ENCODE data around the gene DPP3. TPM values are rescaled to one million over a fixed set of nuclear protein-coding genes. Genes with fewer than 3 reads are reported as not detected.
"Not testable (repeated sequence)": the region's sequence is repeated elsewhere in the genome, so short reads cannot be mapped to it uniquely, and the experiment has no call there.

DPP3 gene
- total RNA-seq, 1 donor from 2014 or later, result 32.7 TPM

GRCh38 chr11:66530927-66531709 is 50.9 kb downstream of the DPP3 start:
- no peak for TF ChIP-seq CTCF (IDR thresholded peaks at IDR 0.05)
- Histone ChIP-seq H3K27me3 (ENCODE audit: low read depth) (no peaks in the 10 kb centered on the region), H3K4me3 (no peak overlapping the region), H3K9me3 (no peaks in the 10 kb centered on the region), H3K36me3 (peaks cover 59% of the 10 kb centered on the region), H3K27ac (no peak overlapping the region), H3K4me1 (no peaks in the 10 kb centered on the region)
- ATAC-seq (peak in 1 of 2 donors; percentile 10), DNase-seq (no peak)
- intact Hi-C loops (cut with DNase I), result no loop called here

- peaks cover 59% of the 10 kb centered on the region for H3K36me3 ChIP-seq
- H3K9me3 ChIP-seq, result no peaks in the 10 kb centered on the region
- ATAC-seq (no peak), DNase-seq (no peak)
- H3K27ac ChIP-seq, result no peak overlapping the region
- no peaks in the 10 kb centered on the region for H3K4me1 ChIP-seq
- H3K27me3 ChIP-seq (ENCODE audit: low read depth), result no peaks in the 10 kb centered on the region
- TF ChIP-seq CTCF (IDR thresholded peaks at IDR 0.05), result no peak
- intact Hi-C loops (cut with DNase I), result no loop called here
- no peak overlapping the region for H3K4me3 ChIP-seq
Observed at GRCh38 chr11:66531841-66532240, 51.6 kb downstream of the DPP3 start.

- Histone ChIP-seq H3K27me3 (ENCODE audit: low read depth) (no peaks in the 10 kb centered on the region), H3K4me1 (no peaks in the 10 kb centered on the region), H3K4me3 (no peak overlapping the region), H3K27ac (no peak overlapping the region), H3K36me3 (peaks cover 58% of the 10 kb centered on the region), H3K9me3 (no peaks in the 10 kb centered on the region)
- no peak for TF ChIP-seq CTCF (IDR thresholded peaks at IDR 0.05)
- intact Hi-C loops (cut with DNase I), result no loop called here
- ATAC-seq (no peak), DNase-seq (no peak)
Observed at GRCh38 chr11:66532784-66533183, 52.5 kb downstream of the DPP3 start.

- Histone ChIP-seq H3K9me3 (no peaks in the 10 kb centered on the region), H3K4me1 (peaks cover 19% of the 10 kb centered on the region), H3K27me3 (ENCODE audit: low read depth) (no peaks in the 10 kb centered on the region), H3K27ac (no peak overlapping the region), H3K4me3 (no peak overlapping the region), H3K36me3 (peaks cover 72% of the 10 kb centered on the region)
- ATAC-seq (no peak), DNase-seq (no peak)
- TF ChIP-seq CTCF (IDR thresholded peaks at IDR 0.05), result no peak
- intact Hi-C loops (cut with DNase I), result no loop called here
Observed at GRCh38 chr11:66539170-66539869, 59.1 kb downstream of the DPP3 start.

GRCh38 chr11:66539870-66540213 is 59.6 kb downstream of the DPP3 start:
- no peak for ATAC-seq
- intact Hi-C loops (cut with DNase I), result no loop called here
- Histone ChIP-seq H3K27me3 (ENCODE audit: low read depth) (no peaks in the 10 kb centered on the region), H3K27ac (no peak overlapping the region), H3K4me3 (no peak overlapping the region), H3K36me3 (peaks cover 68% of the 10 kb centered on the region), H3K9me3 (no peaks in the 10 kb centered on the region), H3K4me1 (peaks cover 24% of the 10 kb centered on the region)
- DNase-seq, result no peak
- no peak for TF ChIP-seq CTCF (IDR thresholded peaks at IDR 0.05)

- ATAC-seq; DNase-seq; H3K27ac ChIP-seq; H3K27me3 ChIP-seq (ENCODE audit: low read depth); H3K9me3 ChIP-seq; intact Hi-C loops (cut with DNase I); H3K4me3 ChIP-seq: not testable (repeated sequence)
- Histone ChIP-seq H3K4me1 (peaks cover 30% of the 10 kb centered on the region), H3K36me3 (peaks cover 65% of the 10 kb centered on the region)
Observed at GRCh38 chr11:66540598-66540997, 60.4 kb downstream of the DPP3 start.
